K562 (cell line): Measurements from ENCODE around the gene EME2. TPM values are rescaled to one million over a fixed set of nuclear protein-coding genes. Genes with fewer than 3 reads are reported as not detected.

Experiments used
- CREBBP ChIP-seq: IDR thresholded peaks from one replicate; pipeline ENCODE4 v1.6.1; 2012; ENCODE audit warnings: low read depth, mild to moderate bottlenecking, control low read depth, inconsistent platforms, low read length
- DDX20 ChIP-seq: fragments of 450-650 bp; IDR thresholded peaks from 2 replicates; pipeline ENCODE4 v1.6.1; 2016; ENCODE audit warnings: missing genetic modification characterization, low read depth, mild to moderate bottlenecking, missing compliant biosample characterization, moderate library complexity
- ELF1 ChIP-seq: fragments of 200-800 bp; sonication (Bioruptor generic); IDR thresholded peaks from 2 replicates; pipeline ENCODE4 v1.6.1; 2016; ENCODE audit warnings: missing genetic modification characterization, missing compliant biosample characterization
- EP300 ChIP-seq: IDR thresholded peaks from 2 replicates; pipeline ENCODE4 v1.6.1; 2012; ENCODE audit warnings: low read length, improper control_type of control experiment
- KDM5B ChIP-seq: fragments of 200-600 bp; sonication (generic); IDR thresholded peaks from 2 replicates; pipeline ENCODE4 v1.6.1; 2012; ENCODE audit warnings: low read depth, mild to moderate bottlenecking, moderate library complexity, low read length, control low read depth, inconsistent platforms; ENCODE audit not compliant: insufficient replicate concordance
- NR1H2 ChIP-seq: sonication (generic); formaldehyde crosslinking; IDR thresholded peaks from 2 replicates; pipeline ENCODE4 v1.4.0; 2020; ENCODE audit warnings: mild to moderate bottlenecking, missing genetic modification reagents
- SMAD4 ChIP-seq: fragments of 250-450 bp; sonication (Bioruptor Pico); conservative IDR thresholded peaks from 2 replicates; pipeline ENCODE4 v1.8.0; 2021; ENCODE audit warnings: inconsistent platforms, mild to moderate bottlenecking, moderate library complexity
- SMARCB1 ChIP-seq: IDR thresholded peaks from 2 replicates; pipeline ENCODE4 v1.6.1; 2011; ENCODE audit warnings: improper control_type of control experiment, low read depth; ENCODE audit not compliant: insufficient read length
- TEAD4 ChIP-seq, 2 experiments: sonication (generic) in 1 of 2; formaldehyde crosslinking in 1 of 2; IDR thresholded peaks; 2 replicates each; pipeline versions ENCODE4 v1.6.1 to v1.8.0; 2012 to 2022; ENCODE audit warnings: borderline replicate concordance in 1 of 2, inconsistent platforms in 1 of 2, low read length in 1 of 2, mild to moderate bottlenecking in 1 of 2, missing genetic modification reagents in 1 of 2
- ZFP36 ChIP-seq: fragments of 150-350 bp; IDR thresholded peaks from 2 replicates; pipeline ENCODE4 v1.6.1; 2018; ENCODE audit warnings: low read length, low read depth; ENCODE audit not compliant: partially characterized antibody
- ZNF124 ChIP-seq: sonication (generic); formaldehyde crosslinking; IDR thresholded peaks from 2 replicates; pipeline ENCODE4 v1.8.1; 2022; ENCODE audit warnings: missing genetic modification reagents
- ZNF347 ChIP-seq: fragments of 450-650 bp; formaldehyde crosslinking; IDR thresholded peaks from 2 replicates; pipeline ENCODE4 v1.4.0; 2020; ENCODE audit warnings: low read depth, mild to moderate bottlenecking, moderate library complexity
- polyA plus RNA-seq, 8 experiments: library from polyadenylated mRNA; depleted of rRNA in 4 of 8; stranded (reverse) in 5 of 8; unstranded in 3 of 8; fragments of >200 nt; fragmentation: Nextera tagmentation in 2 of 8; fragmentation: Illumina TruSeq in 1 of 8; extraction: Ambion mirVana in 2 of 8; extraction: Trizol in 1 of 8; gene quantifications; 2 replicates each; pipeline versions ENCODE4 v1.2.1 to v1.2.3, GENCODE V29; 2011 to 2014; ENCODE audit warnings: inconsistent platforms in 1 of 8, missing spikeins in 1 of 8
- total RNA-seq, 7 experiments: library from RNA; depleted of rRNA in 6 of 7; stranded (reverse); fragments of >200 nt in 6 of 7; fragmentation: Illumina TruSeq in 2 of 7; extraction: Trizol in 2 of 7; gene quantifications; 2 replicates each; pipeline versions ENCODE4 v1.2.1 to v1.2.3, GENCODE V29; 2011 to 2021; ENCODE audit warnings: low replicate concordance in 1 of 7
- TF ChIP-seq, protein P1 (sequence below), 2 experiments: fragments of 450-650 bp in 1 of 2; sonication (generic) in 1 of 2; formaldehyde crosslinking in 1 of 2; IDR thresholded peaks; 2 replicates each; pipeline versions ENCODE4 v1.7.1 to v1.9.0; 2016 to 2022; ENCODE audit warnings: inconsistent platforms in 1 of 2, mild to moderate bottlenecking in 1 of 2, missing genetic modification reagents in 1 of 2
- TF ChIP-seq, protein P2 (sequence below): sonication (generic); formaldehyde crosslinking; IDR thresholded peaks from 2 replicates; pipeline ENCODE4 v1.8.1; 2023; ENCODE audit warnings: mild to moderate bottlenecking, missing genetic modification reagents
- TF ChIP-seq, protein P3 (sequence below): fragments of 450-650 bp; formaldehyde crosslinking; IDR thresholded peaks from 2 replicates; pipeline ENCODE4 v1.4.0; 2020; ENCODE audit warnings: mild to moderate bottlenecking, moderate library complexity

Gene EME2
- total and polyA plus RNA-seq, 9 of the 15 experiments (the other 6 are each of a cell fraction or from before 2014, with no cell fraction given): 0.35 to 19.9 (median 3.5) TPM

DNA sequence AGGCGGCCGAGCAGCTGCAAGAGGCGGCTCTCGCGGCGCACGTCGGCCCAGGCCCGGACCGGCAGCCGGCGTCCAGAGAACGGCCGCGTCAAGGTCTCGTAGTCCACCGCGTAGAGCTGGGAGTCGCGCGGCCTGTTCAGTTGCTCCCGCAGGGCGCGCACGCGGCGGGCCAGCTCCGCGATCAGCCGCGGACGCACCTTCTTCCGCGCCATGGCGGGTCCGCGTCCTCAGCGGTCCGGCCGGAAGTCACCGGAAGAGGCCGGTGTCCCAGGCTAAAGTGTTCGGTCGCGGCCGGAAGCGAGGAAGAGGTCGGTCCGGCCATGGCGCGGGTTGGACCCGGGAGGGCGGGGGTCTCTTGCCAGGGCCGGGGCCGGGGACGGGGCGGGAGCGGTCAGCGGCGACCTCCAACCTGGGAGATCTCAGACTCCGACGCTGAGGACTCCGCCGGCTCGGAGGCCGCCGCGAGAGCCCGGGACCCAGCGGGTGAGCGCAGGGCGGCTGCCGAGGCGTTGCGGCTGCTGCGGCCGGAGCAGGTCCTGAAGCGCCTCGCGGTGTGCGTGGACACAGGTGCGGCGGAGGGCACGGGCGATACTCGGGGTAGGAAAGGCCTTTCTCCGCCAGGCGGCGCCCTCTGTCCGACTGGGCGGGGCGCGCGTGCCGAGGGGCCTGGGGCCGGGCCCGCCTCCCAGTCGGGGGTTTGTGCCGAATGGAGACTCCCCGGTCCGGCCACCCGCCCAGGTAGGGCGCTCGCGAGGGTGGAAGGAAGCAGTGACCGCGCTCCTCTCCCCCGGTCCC, 495 bp downstream of the EME2 start, which contains the start of gene MRPS34 (continued):
- TF ChIP-seq, protein P1, sequence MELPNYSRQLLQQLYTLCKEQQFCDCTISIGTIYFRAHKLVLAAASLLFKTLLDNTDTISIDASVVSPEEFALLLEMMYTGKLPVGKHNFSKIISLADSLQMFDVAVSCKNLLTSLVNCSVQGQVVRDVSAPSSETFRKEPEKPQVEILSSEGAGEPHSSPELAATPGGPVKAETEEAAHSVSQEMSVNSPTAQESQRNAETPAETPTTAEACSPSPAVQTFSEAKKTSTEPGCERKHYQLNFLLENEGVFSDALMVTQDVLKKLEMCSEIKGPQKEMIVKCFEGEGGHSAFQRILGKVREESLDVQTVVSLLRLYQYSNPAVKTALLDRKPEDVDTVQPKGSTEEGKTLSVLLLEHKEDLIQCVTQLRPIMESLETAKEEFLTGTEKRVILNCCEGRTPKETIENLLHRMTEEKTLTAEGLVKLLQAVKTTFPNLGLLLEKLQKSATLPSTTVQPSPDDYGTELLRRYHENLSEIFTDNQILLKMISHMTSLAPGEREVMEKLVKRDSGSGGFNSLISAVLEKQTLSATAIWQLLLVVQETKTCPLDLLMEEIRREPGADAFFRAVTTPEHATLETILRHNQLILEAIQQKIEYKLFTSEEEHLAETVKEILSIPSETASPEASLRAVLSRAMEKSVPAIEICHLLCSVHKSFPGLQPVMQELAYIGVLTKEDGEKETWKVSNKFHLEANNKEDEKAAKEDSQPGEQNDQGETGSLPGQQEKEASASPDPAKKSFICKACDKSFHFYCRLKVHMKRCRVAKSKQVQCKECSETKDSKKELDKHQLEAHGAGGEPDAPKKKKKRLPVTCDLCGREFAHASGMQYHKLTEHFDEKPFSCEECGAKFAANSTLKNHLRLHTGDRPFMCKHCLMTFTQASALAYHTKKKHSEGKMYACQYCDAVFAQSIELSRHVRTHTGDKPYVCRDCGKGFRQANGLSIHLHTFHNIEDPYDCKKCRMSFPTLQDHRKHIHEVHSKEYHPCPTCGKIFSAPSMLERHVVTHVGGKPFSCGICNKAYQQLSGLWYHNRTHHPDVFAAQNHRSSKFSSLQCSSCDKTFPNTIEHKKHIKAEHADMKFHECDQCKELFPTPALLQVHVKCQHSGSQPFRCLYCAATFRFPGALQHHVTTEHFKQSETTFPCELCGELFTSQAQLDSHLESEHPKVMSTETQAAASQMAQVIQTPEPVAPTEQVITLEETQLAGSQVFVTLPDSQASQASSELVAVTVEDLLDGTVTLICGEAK (IDR thresholded peaks at IDR 0.05): peak; percentile 99
- TF ChIP-seq, protein P1 (CRISPR knock-in tag; IDR thresholded peaks at IDR 0.05): no peak
- TF ChIP-seq CREBBP: no peak
- no peak for TF ChIP-seq ZNF347 (CRISPR knock-in tag)
- no peak for TF ChIP-seq DDX20 (tag)
- TF ChIP-seq EP300: no peak
- TF ChIP-seq ELF1 (tag): peak; percentile 92
- TF ChIP-seq NR1H2 (CRISPR knock-in tag): no peak
- TF ChIP-seq, protein P2, sequence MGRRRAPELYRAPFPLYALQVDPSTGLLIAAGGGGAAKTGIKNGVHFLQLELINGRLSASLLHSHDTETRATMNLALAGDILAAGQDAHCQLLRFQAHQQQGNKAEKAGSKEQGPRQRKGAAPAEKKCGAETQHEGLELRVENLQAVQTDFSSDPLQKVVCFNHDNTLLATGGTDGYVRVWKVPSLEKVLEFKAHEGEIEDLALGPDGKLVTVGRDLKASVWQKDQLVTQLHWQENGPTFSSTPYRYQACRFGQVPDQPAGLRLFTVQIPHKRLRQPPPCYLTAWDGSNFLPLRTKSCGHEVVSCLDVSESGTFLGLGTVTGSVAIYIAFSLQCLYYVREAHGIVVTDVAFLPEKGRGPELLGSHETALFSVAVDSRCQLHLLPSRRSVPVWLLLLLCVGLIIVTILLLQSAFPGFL (CRISPR knock-in tag): no peak
- TF ChIP-seq ZFP36: no peak
- no peak; the same call in 1 of the 2 replicates for TF ChIP-seq TEAD4 (IDR thresholded peaks at IDR 0.05; ENCODE audit: low read length)
- no peak for TF ChIP-seq TEAD4 (CRISPR knock-in tag; IDR thresholded peaks at IDR 0.05; ENCODE audit: borderline replicate concordance)
- TF ChIP-seq KDM5B: peak; percentile 82
- no peak for TF ChIP-seq ZNF124 (CRISPR knock-in tag)
- TF ChIP-seq, protein P3, sequence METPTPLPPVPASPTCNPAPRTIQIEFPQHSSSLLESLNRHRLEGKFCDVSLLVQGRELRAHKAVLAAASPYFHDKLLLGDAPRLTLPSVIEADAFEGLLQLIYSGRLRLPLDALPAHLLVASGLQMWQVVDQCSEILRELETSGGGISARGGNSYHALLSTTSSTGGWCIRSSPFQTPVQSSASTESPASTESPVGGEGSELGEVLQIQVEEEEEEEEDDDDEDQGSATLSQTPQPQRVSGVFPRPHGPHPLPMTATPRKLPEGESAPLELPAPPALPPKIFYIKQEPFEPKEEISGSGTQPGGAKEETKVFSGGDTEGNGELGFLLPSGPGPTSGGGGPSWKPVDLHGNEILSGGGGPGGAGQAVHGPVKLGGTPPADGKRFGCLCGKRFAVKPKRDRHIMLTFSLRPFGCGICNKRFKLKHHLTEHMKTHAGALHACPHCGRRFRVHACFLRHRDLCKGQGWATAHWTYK (CRISPR knock-in tag): peak; percentile 66; the same call in 1 of the 2 replicates
- TF ChIP-seq SMARCB1: no peak
- no peak; the same call in none of the 2 replicates for TF ChIP-seq SMAD4 (CRISPR knock-in tag)
